ENCODE data around the gene ARSI. TPM values are rescaled to one million over a fixed set of nuclear protein-coding genes. Genes with fewer than 3 reads are reported as not detected.
A peak's percentile ranks its signal among the peaks of the same experiment; 100 is the strongest.

ARSI gene
- polyA plus RNA-seq, 1 of the 3 experiments (the other 2 are of a cell fraction): 0.20 TPM

GRCh38 chr5:150318613-150319483 is 16.1 kb upstream of the ARSI start:
- Histone ChIP-seq H3K4me3 (ENCODE audit: low read depth in 2 of 2, low read length in 1 of 2) (no peak overlapping the region), H3K9ac (peak overlapping the region; percentile 65), H2AFZ (ENCODE audit: low read depth) (peak overlapping the region; percentile 52; the same call in 1 of the 2 replicates), H3K27ac (ENCODE audit: low read depth in 2 of 2, low read length in 1 of 2) (peak overlapping the region; percentile 36 to 99; a peak in 3 of 4 replicates), H3K4me1 (ENCODE audit: control insufficient read depth in 1 of 2, insufficient read depth in 2 of 2, low read depth in 1 of 2, low read length in 1 of 2) (peaks cover 29 to 30% of the 10 kb centered on the region in 2 experiments), H3K36me3 (replicated peaks in 1 of 2; ENCODE audit: control insufficient read depth in 1 of 2, insufficient read depth in 2 of 2, low read length in 1 of 2) (no peaks in the 10 kb centered on the region), H3K9me2 (no peaks in the 10 kb centered on the region), H4K20me1 (ENCODE audit: insufficient read depth) (no peaks in the 10 kb centered on the region), H3K9me3 (no peaks in the 10 kb centered on the region), H3F3A (replicated peaks; ENCODE audit: insufficient read depth) (peaks cover 34% of the 10 kb centered on the region), H3K79me2 (ENCODE audit: insufficient read depth) (no peaks in the 10 kb centered on the region), H3K4me2 (0 out of 2 replicates have a peak overlapping the region, but pooled peaks have one; percentile 9), H3K27me3 (ENCODE audit: insufficient read depth) (no peaks in the 10 kb centered on the region)
- TF ChIP-seq, protein P1, sequence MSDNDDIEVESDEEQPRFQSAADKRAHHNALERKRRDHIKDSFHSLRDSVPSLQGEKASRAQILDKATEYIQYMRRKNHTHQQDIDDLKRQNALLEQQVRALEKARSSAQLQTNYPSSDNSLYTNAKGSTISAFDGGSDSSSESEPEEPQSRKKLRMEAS (IDR thresholded peaks at IDR 0.05; ENCODE audit: low read depth): no peak
- TF ChIP-seq, protein P2, sequence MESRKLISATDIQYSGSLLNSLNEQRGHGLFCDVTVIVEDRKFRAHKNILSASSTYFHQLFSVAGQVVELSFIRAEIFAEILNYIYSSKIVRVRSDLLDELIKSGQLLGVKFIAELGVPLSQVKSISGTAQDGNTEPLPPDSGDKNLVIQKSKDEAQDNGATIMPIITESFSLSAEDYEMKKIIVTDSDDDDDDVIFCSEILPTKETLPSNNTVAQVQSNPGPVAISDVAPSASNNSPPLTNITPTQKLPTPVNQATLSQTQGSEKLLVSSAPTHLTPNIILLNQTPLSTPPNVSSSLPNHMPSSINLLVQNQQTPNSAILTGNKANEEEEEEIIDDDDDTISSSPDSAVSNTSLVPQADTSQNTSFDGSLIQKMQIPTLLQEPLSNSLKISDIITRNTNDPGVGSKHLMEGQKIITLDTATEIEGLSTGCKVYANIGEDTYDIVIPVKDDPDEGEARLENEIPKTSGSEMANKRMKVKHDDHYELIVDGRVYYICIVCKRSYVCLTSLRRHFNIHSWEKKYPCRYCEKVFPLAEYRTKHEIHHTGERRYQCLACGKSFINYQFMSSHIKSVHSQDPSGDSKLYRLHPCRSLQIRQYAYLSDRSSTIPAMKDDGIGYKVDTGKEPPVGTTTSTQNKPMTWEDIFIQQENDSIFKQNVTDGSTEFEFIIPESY (IDR thresholded peaks at IDR 0.05; ENCODE audit: borderline replicate concordance, low read depth): no peak
- TF ChIP-seq NFIC (IDR thresholded peaks at IDR 0.05; ENCODE audit: borderline replicate concordance) (no peak), REST (IDR thresholded peaks at IDR 0.05; ENCODE audit: low read depth, low read length) (no peak)
- ChIA-PET CTCF (interaction anchor here (1.1 to 2.1 kb wide), 3 partner anchors 32 to 72 kb away, joined by 3 to 6 read pairs (median 6); no protein-coding TSS in a partner anchor), POLR2A (no interaction called here)
- DNase-seq: no peak
- 92% methylated on average over 6 of the region's 9 CpGs for WGBS (ENCODE audit: low lambda C conversion rate)

DNA sequence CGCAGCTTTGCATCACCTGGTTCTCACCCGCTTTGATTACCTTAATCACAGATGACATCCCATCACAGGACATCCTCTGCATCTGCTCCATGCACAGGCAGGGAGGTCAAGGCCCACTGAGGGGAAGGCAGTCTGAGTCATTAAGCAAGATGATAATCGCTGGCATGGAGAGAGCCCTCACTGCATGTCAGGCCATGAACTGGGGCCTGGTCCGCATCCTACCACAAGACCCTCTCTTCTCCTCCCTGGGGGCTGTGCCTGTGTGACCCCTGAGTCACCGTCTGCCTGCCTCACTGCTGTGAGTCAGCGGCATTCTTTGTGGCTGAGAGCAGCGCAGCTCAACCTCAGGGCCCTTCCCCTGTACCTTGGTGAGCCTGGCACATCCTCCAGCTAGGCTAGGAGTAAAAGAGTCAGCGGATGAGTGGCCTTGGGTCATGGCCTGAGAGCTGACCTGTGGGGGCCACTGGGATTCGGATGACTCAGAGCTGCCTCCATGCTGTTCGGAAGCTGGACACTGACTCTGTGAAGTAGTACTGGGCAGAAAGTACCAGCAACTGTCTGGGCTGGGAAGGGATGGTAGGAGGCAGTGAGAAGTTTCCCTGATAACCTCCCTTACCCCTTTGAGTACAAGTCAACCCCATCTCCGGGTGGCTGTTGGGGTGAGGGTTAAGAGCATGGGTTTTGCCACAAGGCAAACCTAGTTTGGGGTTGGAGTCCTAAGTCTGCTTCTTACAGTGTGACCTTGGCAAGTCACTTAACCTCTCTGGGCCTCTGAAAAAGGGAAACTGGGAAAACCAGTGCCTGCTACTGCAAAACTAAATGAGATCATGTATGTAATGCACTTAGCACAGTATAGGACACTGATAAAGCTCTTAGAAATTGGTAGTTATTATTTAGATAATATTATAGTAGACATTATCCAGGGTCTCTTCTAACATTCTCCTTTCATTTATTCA is 14.6 kb upstream of the ARSI start:
- POLR2A ChIA-PET: no interaction called here
- H3K9me3 ChIP-seq: no peaks in the 10 kb centered on the region
- H3K27ac ChIP-seq (ENCODE audit: low read depth in 2 of 2, low read length in 1 of 2): peak overlapping the region; percentile 84 to 99
- no peak overlapping the region for H3K4me3 ChIP-seq (ENCODE audit: low read depth in 2 of 2, low read length in 1 of 2)
- H2AFZ ChIP-seq (ENCODE audit: low read depth): no peak overlapping the region
- no peaks in the 10 kb centered on the region for H3K79me2 ChIP-seq (ENCODE audit: insufficient read depth)
- peak overlapping the region; percentile 62; the same call in 1 of the 2 replicates for H3K4me2 ChIP-seq
- CTCF ChIA-PET: no interaction called here
- H3K4me1 ChIP-seq (ENCODE audit: control insufficient read depth in 1 of 2, insufficient read depth in 2 of 2, low read depth in 1 of 2, low read length in 1 of 2): peaks cover 31 to 35% of the 10 kb centered on the region in 2 experiments
- no peaks in the 10 kb centered on the region for H3K9me2 ChIP-seq
- no peaks in the 10 kb centered on the region for H4K20me1 ChIP-seq (ENCODE audit: insufficient read depth)
- peak overlapping the region; percentile 65 for H3K9ac ChIP-seq
- H3K36me3 ChIP-seq (replicated peaks in 1 of 2; ENCODE audit: control insufficient read depth in 1 of 2, insufficient read depth in 2 of 2, low read length in 1 of 2): no peaks in the 10 kb centered on the region
- H3F3A ChIP-seq (replicated peaks; ENCODE audit: insufficient read depth): peaks cover 34% of the 10 kb centered on the region
- H3K27me3 ChIP-seq (ENCODE audit: insufficient read depth): no peaks in the 10 kb centered on the region
- DNase-seq: peak; percentile 63
- 9% methylated on average over 6 of the region's 11 CpGs for WGBS (ENCODE audit: low lambda C conversion rate)
- TF ChIP-seq TEAD4 (IDR thresholded peaks at IDR 0.05; ENCODE audit: borderline replicate concordance, insufficient read depth): peak; percentile 96
- peak; percentile 69; the same call in 1 of the 2 replicates for TF ChIP-seq FOXJ3 (CRISPR knock-in tag; IDR thresholded peaks at IDR 0.05)
- TF ChIP-seq RCOR1 (IDR thresholded peaks at IDR 0.05; ENCODE audit: low read length): no peak; the same call in 1 of the 2 replicates
- TF ChIP-seq POLR2AphosphoS5 (IDR thresholded peaks at IDR 0.05; ENCODE audit: low read depth, low read length): peak; percentile 73; the same call in 1 of the 2 replicates
- TF ChIP-seq, protein P3, sequence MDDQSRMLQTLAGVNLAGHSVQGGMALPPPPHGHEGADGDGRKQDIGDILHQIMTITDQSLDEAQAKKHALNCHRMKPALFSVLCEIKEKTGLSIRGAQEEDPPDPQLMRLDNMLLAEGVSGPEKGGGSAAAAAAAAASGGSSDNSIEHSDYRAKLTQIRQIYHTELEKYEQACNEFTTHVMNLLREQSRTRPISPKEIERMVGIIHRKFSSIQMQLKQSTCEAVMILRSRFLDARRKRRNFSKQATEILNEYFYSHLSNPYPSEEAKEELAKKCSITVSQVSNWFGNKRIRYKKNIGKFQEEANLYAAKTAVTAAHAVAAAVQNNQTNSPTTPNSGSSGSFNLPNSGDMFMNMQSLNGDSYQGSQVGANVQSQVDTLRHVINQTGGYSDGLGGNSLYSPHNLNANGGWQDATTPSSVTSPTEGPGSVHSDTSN (IDR thresholded peaks at IDR 0.05): peak; percentile 93
- TF ChIP-seq, protein P4, sequence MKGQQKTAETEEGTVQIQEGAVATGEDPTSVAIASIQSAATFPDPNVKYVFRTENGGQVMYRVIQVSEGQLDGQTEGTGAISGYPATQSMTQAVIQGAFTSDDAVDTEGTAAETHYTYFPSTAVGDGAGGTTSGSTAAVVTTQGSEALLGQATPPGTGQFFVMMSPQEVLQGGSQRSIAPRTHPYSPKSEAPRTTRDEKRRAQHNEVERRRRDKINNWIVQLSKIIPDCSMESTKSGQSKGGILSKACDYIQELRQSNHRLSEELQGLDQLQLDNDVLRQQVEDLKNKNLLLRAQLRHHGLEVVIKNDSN (IDR thresholded peaks at IDR 0.05; ENCODE audit: borderline replicate concordance, low read depth): peak; percentile 59
- peak; percentile 97 for TF ChIP-seq TCF12 (IDR thresholded peaks at IDR 0.05)
- no peak for TF ChIP-seq RAD21 (IDR thresholded peaks at IDR 0.05; ENCODE audit: low read length)
- TF ChIP-seq FOXM1 (IDR thresholded peaks at IDR 0.05; ENCODE audit: low read depth): peak; percentile 84
- no peak for TF ChIP-seq MXI1 (IDR thresholded peaks at IDR 0.05; ENCODE audit: low read depth, low read length)
- no peak for TF ChIP-seq SMC3 (IDR thresholded peaks at IDR 0.05; ENCODE audit: low read depth, low read length)
- TF ChIP-seq, protein P1 (IDR thresholded peaks at IDR 0.05; ENCODE audit: low read depth): peak; percentile 68
